ENCODE results near the gene ABTB2. TPM values are rescaled to one million over a fixed set of nuclear protein-coding genes. Genes with fewer than 3 reads are reported as not detected.

The ABTB2 gene
- total and polyA plus RNA-seq, 9 of the 15 experiments (the other 6 are each of a cell fraction or from before 2014, with no cell fraction given), result 0.03 to 0.18 (median 0.12) TPM; not detected in 2

GRCh38 chr11:34174412-34175041, 183.3 kb downstream of the ABTB2 start (continued):
- TF ChIP-seq MLLT1 (IDR thresholded peaks at IDR 0.05) (no peak), ELF1 (tag; IDR thresholded peaks at IDR 0.05) (no peak), HIVEP1 (CRISPR knock-in tag; IDR thresholded peaks at IDR 0.05) (no peak), NR3C1 (CRISPR knock-in tag; IDR thresholded peaks at IDR 0.05) (no peak), MCM7 (IDR thresholded peaks at IDR 0.05) (no peak), U2AF1 (optimal IDR thresholded peaks at IDR 0.05; ENCODE audit: low read depth, low read length) (no peak), DDX20 (tag; IDR thresholded peaks at IDR 0.05; ENCODE audit: low read depth) (no peak), ZNF146 (CRISPR knock-in tag; IDR thresholded peaks at IDR 0.05; ENCODE audit: unreplicated experiment) (no peak), CSDE1 (IDR thresholded peaks at IDR 0.05) (no peak), NFIX (CRISPR knock-in tag; IDR thresholded peaks at IDR 0.05; ENCODE audit: low read depth) (no peak), ZNF217 (CRISPR knock-in tag; IDR thresholded peaks at IDR 0.05) (no peak), ZNF41 (CRISPR knock-in tag; conservative IDR thresholded peaks at IDR 0.05) (no peak), MCM3 (IDR thresholded peaks at IDR 0.05) (no peak), MTA2 (IDR thresholded peaks at IDR 0.05; ENCODE audit: low read depth) (no peak), E2F5 (CRISPR knock-in tag; IDR thresholded peaks at IDR 0.05) (no peak), RAD51 (IDR thresholded peaks at IDR 0.05; ENCODE audit: borderline replicate concordance, low read depth) (no peak), STAT5B (CRISPR knock-in tag; IDR thresholded peaks at IDR 0.05) (no peak), EZH2 (IDR thresholded peaks at IDR 0.05; ENCODE audit: borderline replicate concordance, low read depth, low read length) (no peak), SRF (CRISPR knock-in tag; IDR thresholded peaks at IDR 0.05) (no peak; a peak in 1 of 4 replicates), MBD1 (CRISPR knock-in tag; IDR thresholded peaks at IDR 0.05) (no peak), RAD21 (CRISPR knock-in tag; conservative IDR thresholded peaks at IDR 0.05 in 1 of 2, IDR thresholded peaks at IDR 0.05 in 1 of 2) (peak; percentile 97 to 99)
- TF ChIP-seq, protein P1, sequence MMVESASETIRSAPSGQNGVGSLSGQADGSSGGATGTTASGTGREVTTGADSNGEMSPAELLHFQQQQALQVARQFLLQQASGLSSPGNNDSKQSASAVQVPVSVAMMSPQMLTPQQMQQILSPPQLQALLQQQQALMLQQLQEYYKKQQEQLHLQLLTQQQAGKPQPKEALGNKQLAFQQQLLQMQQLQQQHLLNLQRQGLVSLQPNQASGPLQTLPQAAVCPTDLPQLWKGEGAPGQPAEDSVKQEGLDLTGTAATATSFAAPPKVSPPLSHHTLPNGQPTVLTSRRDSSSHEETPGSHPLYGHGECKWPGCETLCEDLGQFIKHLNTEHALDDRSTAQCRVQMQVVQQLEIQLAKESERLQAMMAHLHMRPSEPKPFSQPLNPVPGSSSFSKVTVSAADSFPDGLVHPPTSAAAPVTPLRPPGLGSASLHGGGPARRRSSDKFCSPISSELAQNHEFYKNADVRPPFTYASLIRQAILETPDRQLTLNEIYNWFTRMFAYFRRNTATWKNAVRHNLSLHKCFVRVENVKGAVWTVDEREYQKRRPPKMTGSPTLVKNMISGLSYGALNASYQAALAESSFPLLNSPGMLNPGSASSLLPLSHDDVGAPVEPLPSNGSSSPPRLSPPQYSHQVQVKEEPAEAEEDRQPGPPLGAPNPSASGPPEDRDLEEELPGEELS (CRISPR knock-in tag; IDR thresholded peaks at IDR 0.05; ENCODE audit: borderline replicate concordance), result no peak
- TF ChIP-seq, protein P2, sequence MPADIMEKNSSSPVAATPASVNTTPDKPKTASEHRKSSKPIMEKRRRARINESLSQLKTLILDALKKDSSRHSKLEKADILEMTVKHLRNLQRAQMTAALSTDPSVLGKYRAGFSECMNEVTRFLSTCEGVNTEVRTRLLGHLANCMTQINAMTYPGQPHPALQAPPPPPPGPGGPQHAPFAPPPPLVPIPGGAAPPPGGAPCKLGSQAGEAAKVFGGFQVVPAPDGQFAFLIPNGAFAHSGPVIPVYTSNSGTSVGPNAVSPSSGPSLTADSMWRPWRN (IDR thresholded peaks at IDR 0.05; ENCODE audit: low read depth), result no peak

Data from K562 (cell line).